Smooth muscle cell (in vitro differentiated cells): ENCODE measurements around the gene EIF4H. TPM values are rescaled to one million over a fixed set of nuclear protein-coding genes. Genes with fewer than 3 reads are reported as not detected.

Source experiments
- DNase-seq: peaks from one replicate; lab custom pipeline; 2025; ENCODE audit not compliant: unreplicated experiment; lab: John Stamatoyannopoulos, UW
- H2AFZ ChIP-seq: fragments of 200-600 bp; sonication (generic); 2 replicates; pipeline ENCODE4 v1.6.0; 2016; ENCODE audit warnings: antibody characterized with exemption, low read depth, mild to moderate bottlenecking
- H3F3A ChIP-seq: fragments of 200-600 bp; sonication (generic); 2 replicates; pipeline ENCODE4 v1.6.0; 2017; ENCODE audit warnings: antibody characterized with exemption, low read depth
- H3K27ac ChIP-seq: fragments of 200-600 bp; sonication (generic); 2 replicates; pipeline ENCODE4 v1.5.1; 2016; ENCODE audit warnings: low read depth, mild to moderate bottlenecking
- H3K27me3 ChIP-seq: fragments of 200-600 bp; sonication (generic); 2 replicates; pipeline ENCODE4 v1.6.1; 2016; ENCODE audit warnings: low read depth, mild to moderate bottlenecking
- H3K36me3 ChIP-seq: fragments of 200-600 bp; sonication (generic); 2 replicates; pipeline ENCODE4 v1.5.1; 2016; ENCODE audit warnings: low read depth
- H3K4me1 ChIP-seq: fragments of 200-600 bp; sonication (generic); 2 replicates; pipeline ENCODE4 v1.5.1; 2016; ENCODE audit warnings: low read depth
- H3K4me2 ChIP-seq: fragments of 200-600 bp; sonication (generic); 2 replicates; pipeline ENCODE4 v1.6.0; 2016; ENCODE audit warnings: mild to moderate bottlenecking
- H3K4me3 ChIP-seq: fragments of 200-600 bp; sonication (generic); 2 replicates; pipeline ENCODE4 v1.5.1; 2016; ENCODE audit warnings: mild to moderate bottlenecking
- H3K79me2 ChIP-seq: fragments of 200-600 bp; sonication (generic); 2 replicates; pipeline ENCODE4 v1.6.0; 2016; ENCODE audit warnings: low read depth, mild to moderate bottlenecking
- H3K9ac ChIP-seq: fragments of 200-600 bp; sonication (generic); 2 replicates; pipeline ENCODE4 v1.6.0; 2016; ENCODE audit warnings: low read depth
- H3K9me3 ChIP-seq: fragments of 200-600 bp; sonication (generic); replicated peaks from 2 replicates; pipeline ENCODE4 v1.5.1; 2016; ENCODE audit warnings: low read depth
- H4K20me1 ChIP-seq: fragments of 200-600 bp; sonication (generic); 2 replicates; pipeline ENCODE4 v1.6.0; 2016; ENCODE audit warnings: low read depth
- CTCF ChIP-seq: fragments of 200-600 bp; sonication (generic); IDR thresholded peaks from 2 replicates; pipeline ENCODE4 v1.5.1; 2017; ENCODE audit warnings: borderline replicate concordance, mild to moderate bottlenecking, antibody characterized with exemption; ENCODE audit not compliant: insufficient read depth, poor library complexity, severe bottlenecking
- WGBS: methylation state at CpG from one replicate; pipeline ENCODE4 v1.1.7; 2016; ENCODE audit warnings: low lambda C conversion rate; 5-methylcytosine and 5-hydroxymethylcytosine counted together
- polyA plus RNA-seq: library from polyadenylated mRNA; unstranded; fragments of >200 nt; fragmentation: Nextera tagmentation; extraction: Ambion mirVana; gene quantifications from 2 replicates; pipeline ENCODE4 v1.2.1, GENCODE V29; 2016
- total RNA-seq: library from RNA; depleted of rRNA; stranded (reverse); fragments of >200 nt; gene quantifications from 2 replicates; pipeline ENCODE4 v1.2.3, GENCODE V29; 2014

Gene EIF4H
- total and polyA plus RNA-seq, 2 experiments from 2014 or later, result 168 to 222 TPM

GRCh38 chr7:74197449-74198124 lies 23.4 kb downstream of the EIF4H start:
- Histone ChIP-seq H4K20me1 (peaks cover 59% of the 10 kb centered on the region), H3K36me3 (peaks cover 15% of the 10 kb centered on the region), H3K79me2 (peaks cover 3% of the 10 kb centered on the region), H3K4me3 (no peak overlapping the region), H3K27me3 (no peaks in the 10 kb centered on the region), H3K9ac (no peak overlapping the region), H3K4me2 (no peak overlapping the region), H2AFZ (no peak overlapping the region), H3F3A (peaks cover 12% of the 10 kb centered on the region), H3K4me1 (no peaks in the 10 kb centered on the region), H3K9me3 (no peaks in the 10 kb centered on the region), H3K27ac (no peak overlapping the region)
- WGBS, result over 99% methylated on average over 9 of the region's 9 CpGs
- no peak for DNase-seq
- TF ChIP-seq CTCF, result no peak

- no peak overlapping the region for H2AFZ ChIP-seq
- TF ChIP-seq CTCF, result no peak
- no peak for DNase-seq
- no peak overlapping the region for H3K9ac ChIP-seq
- no peak overlapping the region for H3K4me3 ChIP-seq
- peaks cover 8% of the 10 kb centered on the region for H3F3A ChIP-seq
- H3K9me3 ChIP-seq, result no peaks in the 10 kb centered on the region
- 59% methylated on average over 19 of the region's 19 CpGs for WGBS
- peak overlapping the region; percentile 19 for H3K27ac ChIP-seq
- H3K79me2 ChIP-seq, result peaks cover under 1% of the 10 kb centered on the region
- H3K4me2 ChIP-seq, result no peak overlapping the region
- no peaks in the 10 kb centered on the region for H3K27me3 ChIP-seq
- H3K36me3 ChIP-seq, result no peaks in the 10 kb centered on the region
- H3K4me1 ChIP-seq, result no peaks in the 10 kb centered on the region
- H4K20me1 ChIP-seq, result peaks cover 37% of the 10 kb centered on the region
These were observed 25.6 kb downstream of the EIF4H start for GRCh38 chr7:74199551-74200355.

GRCh38 chr7:74202841-74203556 lies 28.8 kb downstream of the EIF4H start:
- H2AFZ ChIP-seq, result no peak overlapping the region
- no peaks in the 10 kb centered on the region for H3K27me3 ChIP-seq
- H3K9me3 ChIP-seq, result no peaks in the 10 kb centered on the region
- H3K27ac ChIP-seq, result no peak overlapping the region
- no peak overlapping the region for H3K9ac ChIP-seq
- no peaks in the 10 kb centered on the region for H3K36me3 ChIP-seq
- H3K4me1 ChIP-seq, result no peaks in the 10 kb centered on the region
- TF ChIP-seq CTCF, result peak; percentile 51
- H3K4me2 ChIP-seq, result no peak overlapping the region
- H3K79me2 ChIP-seq, result no peaks in the 10 kb centered on the region
- H3K4me3 ChIP-seq, result no peak overlapping the region
- H4K20me1 ChIP-seq, result peaks cover 19% of the 10 kb centered on the region
- WGBS, result 58% methylated on average over 11 of the region's 12 CpGs
- no peaks in the 10 kb centered on the region for H3F3A ChIP-seq
- DNase-seq, result no peak
